H1 (cell line): ENCODE measurements around the gene INO80C. TPM values are rescaled to one million over a fixed set of nuclear protein-coding genes. Genes with fewer than 3 reads are reported as not detected.

ENCODE experiments used
- CTCF ChIA-PET: fragments of 300-600 bp; sonication (Branson Sonifier 250); formaldehyde crosslinking; loops from one replicate; lab custom pipeline; 2021; ENCODE audit not compliant: partially characterized antibody; lab: Charles Lee
- POLR2A ChIA-PET: fragments of 300-600 bp; sonication (Branson Sonifier 250); formaldehyde crosslinking; loops from one replicate; lab custom pipeline; 2021; ENCODE audit warnings: inconsistent platforms; ENCODE audit not compliant: partially characterized antibody; lab: Charles Lee
- DNase-seq, 2 experiments: peaks; one replicate each; pipeline versions ENCODE4 v3.0.0 to v3.0.0-alpha.2; 2010 to 2022; ENCODE audit warnings: low spot score in 2 of 2, low read depth in 1 of 2, mixed read lengths in 1 of 2
- FAIRE-seq: peaks from 2 replicates; lab custom pipeline; 2011; peaks lifted over from hg19 to GRCh38; lab: Jason Lieb, UNC
- H2AFZ ChIP-seq: 2 replicates; pipeline ENCODE4 v1.8.1; 2012; ENCODE audit warnings: low read length, inconsistent platforms
- H2AK5ac ChIP-seq: 2 replicates; pipeline ENCODE4 v1.6.1; 2013; ENCODE audit warnings: low read depth, low read length
- H2BK120ac ChIP-seq: replicated peaks from 2 replicates; pipeline ENCODE3; 2013; ENCODE audit warnings: low read depth, low read length, inconsistent platforms
- H2BK12ac ChIP-seq: 2 replicates; pipeline ENCODE4 v1.6.1; 2013; ENCODE audit warnings: low read depth, low read length
- H2BK15ac ChIP-seq: 2 replicates; pipeline ENCODE4 v1.6.1; 2013; ENCODE audit warnings: low read length
- H2BK20ac ChIP-seq: 2 replicates; pipeline ENCODE4 v1.6.1; 2013; ENCODE audit warnings: low read length
- H2BK5ac ChIP-seq: 2 replicates; pipeline ENCODE4 v1.6.1; 2013; ENCODE audit warnings: low read depth, low read length
- H3K14ac ChIP-seq: 2 replicates; pipeline ENCODE4 v1.6.1; 2013; ENCODE audit warnings: inconsistent platforms; ENCODE audit not compliant: insufficient read length
- H3K18ac ChIP-seq: 2 replicates; pipeline ENCODE4 v1.6.1; 2013; ENCODE audit warnings: low read length; ENCODE audit errors: extremely low read depth
- H3K23ac ChIP-seq: 2 replicates; pipeline ENCODE4 v1.6.1; 2013; ENCODE audit warnings: inconsistent platforms; ENCODE audit not compliant: insufficient read length
- H3K23me2 ChIP-seq: 2 replicates; pipeline ENCODE4 v1.6.1; 2013; ENCODE audit warnings: low read depth, low read length
- H3K27ac ChIP-seq: 2 replicates; pipeline ENCODE4 v1.6.1; 2011; ENCODE audit warnings: low read depth, low read length, inconsistent platforms
- H3K27me3 ChIP-seq, 4 experiments: replicated peaks in 1 of 4; 1 replicate in 1 of 4; 2 replicates in 3 of 4; pipeline versions ENCODE4 v1.6.1 to v1.8.1; 2011 to 2013; ENCODE audit warnings: low read length in 3 of 4, mild to moderate bottlenecking in 3 of 4, inconsistent platforms in 2 of 4, mixed read lengths in 2 of 4, moderate library complexity in 1 of 4; ENCODE audit not compliant: control insufficient read depth in 3 of 4, insufficient read depth in 3 of 4; ENCODE audit errors: extremely low read depth in 1 of 4
- H3K36me3 ChIP-seq, 4 experiments: 2 replicates each; pipeline versions ENCODE4 v1.6.1 to v1.8.1; 2011 to 2013; ENCODE audit warnings: mild to moderate bottlenecking in 4 of 4, low read length in 3 of 4, moderate library complexity in 2 of 4, control low read depth in 1 of 4, inconsistent platforms in 1 of 4; ENCODE audit not compliant: insufficient read depth in 4 of 4, control insufficient read depth in 2 of 4
- H3K4ac ChIP-seq: replicated peaks from 2 replicates; pipeline ENCODE3; 2013; ENCODE audit warnings: low read length, low read depth, mixed read lengths, inconsistent platforms; ENCODE audit not compliant: insufficient read length
- H3K4me1 ChIP-seq, 4 experiments: replicated peaks in 1 of 4; 1 replicate in 1 of 4; 2 replicates in 3 of 4; pipeline versions ENCODE4 v1.6.1 to v1.8.1; 2011 to 2013; ENCODE audit warnings: low read length in 3 of 4, inconsistent platforms in 2 of 4, mixed read lengths in 1 of 4; ENCODE audit not compliant: insufficient read depth in 4 of 4, control insufficient read depth in 3 of 4
- H3K4me2 ChIP-seq, 2 experiments: 2 replicates each; pipeline versions ENCODE4 v1.6.1 to v1.8.1; 2011 to 2013; ENCODE audit warnings: low read depth in 2 of 2, low read length in 2 of 2, control low read depth in 1 of 2, inconsistent platforms in 1 of 2, mild to moderate bottlenecking in 1 of 2; ENCODE audit not compliant: insufficient read depth in 1 of 2
- H3K4me3 ChIP-seq, 4 experiments: fragments of 200-600, 300-600 bp in 1 of 4; sonication (generic), shearing (Covaris generic), sonication (Bioruptor Twin) in 1 of 4; 2 replicates each; pipeline versions ENCODE4 v1.5.1 to v1.8.1; 2011 to 2016; ENCODE audit warnings: low read length in 4 of 4, low read depth in 3 of 4, control low read depth in 2 of 4, inconsistent platforms in 2 of 4, mild to moderate bottlenecking in 2 of 4, mixed read lengths in 1 of 4, moderate library complexity in 1 of 4; ENCODE audit not compliant: insufficient read depth in 2 of 4; ENCODE audit errors: extremely low read depth in 1 of 4
- H3K56ac ChIP-seq: replicated peaks from 2 replicates; pipeline ENCODE3; 2013; ENCODE audit warnings: low read depth, mild to moderate bottlenecking, mixed read lengths, low read length, inconsistent platforms; ENCODE audit not compliant: insufficient read length
- H3K79me1 ChIP-seq: 2 replicates; pipeline ENCODE4 v1.6.1; 2013; ENCODE audit warnings: low read depth, low read length, control low read depth
- H3K79me2 ChIP-seq, 2 experiments: 2 replicates each; pipeline versions ENCODE4 v1.6.1 to v1.8.1; 2012 to 2013; ENCODE audit warnings: low read length in 2 of 2, mild to moderate bottlenecking in 2 of 2, inconsistent platforms in 1 of 2; ENCODE audit not compliant: insufficient read depth in 2 of 2, control insufficient read depth in 1 of 2
- H3K9ac ChIP-seq, 4 experiments: replicated peaks in 1 of 4; 1 replicate in 1 of 4; 2 replicates in 3 of 4; pipeline versions ENCODE4 v1.6.1 to v1.8.1; 2011 to 2013; ENCODE audit warnings: low read depth in 3 of 4, low read length in 3 of 4, control low read depth in 2 of 4, mild to moderate bottlenecking in 2 of 4, moderate library complexity in 2 of 4, inconsistent platforms in 1 of 4; ENCODE audit errors: extremely low read depth in 1 of 4
- H3K9me3 ChIP-seq, 2 experiments: 2 replicates each; pipeline versions ENCODE4 v1.6.1 to v1.8.1; 2012 to 2013; ENCODE audit warnings: mild to moderate bottlenecking in 2 of 2, moderate library complexity in 2 of 2, control low read depth in 1 of 2, inconsistent platforms in 1 of 2, low read depth in 1 of 2, low read length in 1 of 2, mixed read lengths in 1 of 2; ENCODE audit not compliant: insufficient read depth in 2 of 2
- H4K20me1 ChIP-seq, 2 experiments: replicated peaks in 1 of 2; 2 replicates each; pipeline versions ENCODE3 to v1.8.1; 2011 to 2013; ENCODE audit warnings: inconsistent platforms in 2 of 2, low read length in 2 of 2, mild to moderate bottlenecking in 1 of 2; ENCODE audit not compliant: insufficient read depth in 2 of 2, control insufficient read depth in 1 of 2
- H4K5ac ChIP-seq: 2 replicates; pipeline ENCODE4 v1.6.1; 2013; ENCODE audit warnings: low read length, low read depth, mixed read lengths, inconsistent platforms; ENCODE audit not compliant: insufficient read length
- H4K8ac ChIP-seq: 2 replicates; pipeline ENCODE4 v1.8.0; 2013; ENCODE audit warnings: mild to moderate bottlenecking, moderate library complexity, low read length, inconsistent platforms; ENCODE audit not compliant: insufficient read depth; ENCODE audit errors: extremely low read depth
- H4K91ac ChIP-seq: replicated peaks from 2 replicates; pipeline ENCODE3; 2013; ENCODE audit warnings: low read length, mixed read lengths, inconsistent platforms; ENCODE audit not compliant: insufficient read length
- CEBPB ChIP-seq: IDR thresholded peaks from 2 replicates; pipeline ENCODE4 v1.6.1; 2012; ENCODE audit warnings: low read depth, low read length
- CHD1 ChIP-seq: IDR thresholded peaks from 2 replicates; pipeline ENCODE4 v1.6.1; 2012; ENCODE audit warnings: low read depth, low read length, improper control_type of control experiment
- EP300 ChIP-seq, 2 experiments: IDR thresholded peaks; 1 replicate in 1 of 2; 2 replicates in 1 of 2; pipeline ENCODE4 v1.6.1; 2011 to 2012; ENCODE audit warnings: low read depth in 2 of 2, low read length in 2 of 2, mild to moderate bottlenecking in 2 of 2, borderline replicate concordance in 1 of 2, inconsistent platforms in 1 of 2, moderate library complexity in 1 of 2
- JUN ChIP-seq: IDR thresholded peaks from 2 replicates; pipeline ENCODE4 v1.6.1; 2011; ENCODE audit warnings: low read depth, mild to moderate bottlenecking, improper control_type of control experiment, low read length
- JUND ChIP-seq: IDR thresholded peaks from 2 replicates; pipeline ENCODE4 v1.6.1; 2011; ENCODE audit warnings: mild to moderate bottlenecking, improper control_type of control experiment, low read length
- NANOG ChIP-seq: IDR thresholded peaks from 2 replicates; pipeline ENCODE4 v1.6.1; 2011; ENCODE audit warnings: low read length, low read depth, mild to moderate bottlenecking, inconsistent platforms; ENCODE audit not compliant: insufficient read depth, poor library complexity, severe bottlenecking
- RAD21 ChIP-seq, 2 experiments: IDR thresholded peaks in 1 of 2; conservative IDR thresholded peaks in 1 of 2; 2 replicates each; pipeline ENCODE4 v1.6.1; 2011; ENCODE audit warnings: low read depth in 2 of 2, low read length in 2 of 2, improper control_type of control experiment in 1 of 2, inconsistent platforms in 1 of 2, mild to moderate bottlenecking in 1 of 2, moderate library complexity in 1 of 2
- RFX5 ChIP-seq: IDR thresholded peaks from 2 replicates; pipeline ENCODE4 v1.6.1; 2011; ENCODE audit warnings: low read depth, low read length, improper control_type of control experiment, borderline replicate concordance
- SAP30 ChIP-seq: fragments of 300-600 bp; sonication (generic); IDR thresholded peaks from 2 replicates; pipeline ENCODE4 v1.7.1; 2012; ENCODE audit warnings: low read length, moderate library complexity, mild to moderate bottlenecking, inconsistent platforms; ENCODE audit not compliant: insufficient read depth, insufficient replicate concordance
- SP2 ChIP-seq: IDR thresholded peaks from 2 replicates; pipeline ENCODE4 v1.6.1; 2012; ENCODE audit warnings: mild to moderate bottlenecking, low read length, inconsistent platforms
- TBP ChIP-seq: IDR thresholded peaks from 2 replicates; pipeline ENCODE4 v1.6.1; 2011; ENCODE audit warnings: low read depth, low read length, improper control_type of control experiment
- ZNF274 ChIP-seq: IDR thresholded peaks from 2 replicates; pipeline ENCODE4 v1.7.0; 2012; ENCODE audit warnings: low read length, borderline replicate concordance; ENCODE audit errors: extremely low read depth
- WGBS, 2 experiments: shearing (Covaris generic) in 1 of 2; methylation state at CpG; one replicate each; pipeline versions ENCODE4 v1.1.6 to v1.1.7; 2013 to 2015; ENCODE audit warnings: low lambda C conversion rate in 2 of 2, mixed read lengths in 2 of 2, inconsistent platforms in 1 of 2, low coverage in 1 of 2, missing lambda C conversion rate in 1 of 2; ENCODE audit not compliant: insufficient replicate concordance in 2 of 2, insufficient coverage in 1 of 2, insufficient read length in 1 of 2; ENCODE audit errors: extremely low coverage in 1 of 2, missing lambda C conversion rate in 1 of 2; 5-methylcytosine and 5-hydroxymethylcytosine counted together
- polyA plus RNA-seq, 7 experiments: library from polyadenylated mRNA; depleted of rRNA in 3 of 7; stranded (reverse) in 5 of 7; unstranded in 2 of 7; fragments of >200 nt in 5 of 7; fragments of 200-250 nt in 2 of 7; gene quantifications; 1 replicate in 5 of 7; 2 replicates in 1 of 7; 4 replicates in 1 of 7; pipeline versions ENCODE4 v1.2.1 to v1.2.3, GENCODE V29; 2011 to 2013; ENCODE audit warnings: missing spikeins in 2 of 7, mixed read lengths in 2 of 7
- total RNA-seq: library from RNA; stranded (reverse); fragmentation: NEBNext Ultra II Directional; extraction: Animal tissue kit (Norgen Biotek cat#: 25700); gene quantifications from 2 replicates; pipeline ENCODE4 v1.2.1, GENCODE V29; 2021
- TF ChIP-seq, protein P1 (sequence below): IDR thresholded peaks from 2 replicates; pipeline ENCODE4 v1.6.1; 2011; ENCODE audit warnings: low read length, improper control_type of control experiment

INO80C gene
- total and polyA plus RNA-seq, 2 of the 8 experiments (the other 6 are each of a cell fraction or from before 2014, with no cell fraction given), result 30.1 to 48.9 TPM

DNA sequence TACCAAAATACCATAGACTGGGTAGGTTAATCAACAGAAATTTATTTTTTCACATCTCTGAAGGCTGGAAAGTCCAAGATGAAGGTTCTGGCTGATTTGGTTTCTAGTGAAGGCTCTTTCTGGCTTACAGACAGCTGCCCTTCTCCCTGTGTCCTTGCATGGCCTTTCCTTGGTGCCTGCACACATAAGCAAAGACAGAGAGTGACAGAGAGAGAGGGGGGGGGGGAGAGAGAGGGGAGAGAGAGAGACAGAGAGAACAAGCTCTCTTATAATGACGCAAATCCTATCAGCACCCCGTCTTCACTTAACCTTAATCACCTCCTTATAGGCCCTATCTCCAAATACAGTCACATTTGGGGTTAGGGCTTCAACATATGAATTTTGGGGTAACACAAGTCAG lies 53.9 kb downstream of the INO80C start:
- 60% methylated on average over 2 of the region's 2 CpGs; no CpG with 5 or more reads in 1 of the 2 experiments for WGBS, 2 experiments
- no peak overlapping the region for H3K4me3 ChIP-seq
- TF ChIP-seq, protein P1, sequence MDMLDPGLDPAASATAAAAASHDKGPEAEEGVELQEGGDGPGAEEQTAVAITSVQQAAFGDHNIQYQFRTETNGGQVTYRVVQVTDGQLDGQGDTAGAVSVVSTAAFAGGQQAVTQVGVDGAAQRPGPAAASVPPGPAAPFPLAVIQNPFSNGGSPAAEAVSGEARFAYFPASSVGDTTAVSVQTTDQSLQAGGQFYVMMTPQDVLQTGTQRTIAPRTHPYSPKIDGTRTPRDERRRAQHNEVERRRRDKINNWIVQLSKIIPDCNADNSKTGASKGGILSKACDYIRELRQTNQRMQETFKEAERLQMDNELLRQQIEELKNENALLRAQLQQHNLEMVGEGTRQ, result no peak
- no peak for TF ChIP-seq CHD1
- no peak for TF ChIP-seq JUN
- TF ChIP-seq RAD21 (IDR thresholded peaks at IDR 0.05 in 1 of 2, conservative IDR thresholded peaks at IDR 0.05 in 1 of 2; ENCODE audit: low read depth in 2 of 2, low read length in 2 of 2), result no peak
- TF ChIP-seq ZNF274, result no peak
- TF ChIP-seq TBP, result no peak
- no peak for TF ChIP-seq EP300 (IDR thresholded peaks at IDR 0.05; ENCODE audit: borderline replicate concordance in 1 of 2, low read depth in 2 of 2, low read length in 2 of 2)
- TF ChIP-seq NANOG, result no peak
- TF ChIP-seq SP2, result no peak
- no peak for TF ChIP-seq SAP30
- TF ChIP-seq CEBPB, result no peak
- no peak for TF ChIP-seq JUND
- no peak for TF ChIP-seq RFX5

More for the DNA sequence above, 53.9 kb downstream of the INO80C start:
- H2BK120ac ChIP-seq, result no peak overlapping the region
- no peak overlapping the region for H3K14ac ChIP-seq
- H4K8ac ChIP-seq, result no peak overlapping the region
- H3K23ac ChIP-seq, result no peak overlapping the region
- FAIRE-seq (no peak), DNase-seq (no peak)
- H3K36me3 ChIP-seq, result no peaks in the 10 kb centered on the region
- H3K27ac ChIP-seq, result no peak overlapping the region
- H3K9ac ChIP-seq, result no peak overlapping the region
- no peak overlapping the region for H2BK15ac ChIP-seq
- no peak overlapping the region for H2BK12ac ChIP-seq
- H4K20me1 ChIP-seq, result no peaks in the 10 kb centered on the region
- no peak overlapping the region for H3K4ac ChIP-seq
- H3K4me1 ChIP-seq, result no peaks in the 10 kb centered on the region
- no peak overlapping the region for H3K4me2 ChIP-seq
- CTCF ChIA-PET, result interaction anchor here (0.6 to 1.0 kb wide), 2 partner anchors 21 to 300 kb away, joined by 3 read pairs; no protein-coding TSS in a partner anchor
- H2BK20ac ChIP-seq, result no peak overlapping the region
- H3K23me2 ChIP-seq, result no peaks in the 10 kb centered on the region; the same call in 1 of the 2 replicates
- no peak overlapping the region for H3K56ac ChIP-seq
- no peaks in the 10 kb centered on the region for H3K79me2 ChIP-seq
- H3K27me3 ChIP-seq, result no peaks in the 10 kb centered on the region; a peak in 1 of 7 replicates
- no peak overlapping the region for H4K91ac ChIP-seq
- H4K5ac ChIP-seq, result no peak overlapping the region
- no peak overlapping the region for H2AK5ac ChIP-seq
- no peaks in the 10 kb centered on the region for H3K79me1 ChIP-seq
- H2BK5ac ChIP-seq, result no peak overlapping the region
- POLR2A ChIA-PET, result no interaction called here
- H3K9me3 ChIP-seq, result no peaks in the 10 kb centered on the region
- H2AFZ ChIP-seq, result no peak overlapping the region
- no peak overlapping the region for H3K18ac ChIP-seq
